EL (cell line): ENCODE measurements around the gene LPIN1.
"Not testable (repeated sequence)": the region's sequence is repeated elsewhere in the genome, so short reads cannot be mapped to it uniquely, and the experiment has no call there.

ENCODE experiments used
- DNase-seq: peaks from one replicate; pipeline ENCODE4 v3.0.0-alpha.2; 2016

LPIN1 gene

DNA sequence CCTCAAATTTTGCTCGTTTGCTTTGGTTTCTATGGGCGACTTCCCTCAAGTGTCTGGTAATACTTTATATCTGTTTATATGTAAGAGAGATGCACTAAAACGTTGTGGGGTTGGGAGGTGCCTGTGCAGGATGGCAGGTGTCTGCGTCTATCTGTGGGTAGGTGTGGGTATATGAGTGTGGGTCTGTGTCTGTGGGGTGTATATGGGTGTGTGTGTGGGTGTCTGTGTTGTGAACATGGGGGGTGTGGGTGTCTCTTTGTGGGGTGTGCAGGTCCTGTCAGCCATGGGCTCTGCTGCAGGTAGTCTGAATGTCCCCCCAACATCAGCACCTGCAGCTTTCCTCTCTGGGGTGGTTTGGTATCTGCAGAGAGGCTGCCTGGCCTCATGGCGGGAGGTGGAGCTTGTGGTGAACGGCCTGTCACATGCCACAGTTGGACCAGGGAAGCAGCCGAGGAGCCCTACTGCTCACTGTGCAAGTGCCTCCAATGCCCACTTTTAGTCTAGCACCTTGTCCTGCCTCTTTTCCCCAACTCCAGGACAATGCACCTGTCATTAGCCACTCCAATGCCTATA, 90.3 kb downstream of the LPIN1 start:
- no peak for DNase-seq

DNA sequence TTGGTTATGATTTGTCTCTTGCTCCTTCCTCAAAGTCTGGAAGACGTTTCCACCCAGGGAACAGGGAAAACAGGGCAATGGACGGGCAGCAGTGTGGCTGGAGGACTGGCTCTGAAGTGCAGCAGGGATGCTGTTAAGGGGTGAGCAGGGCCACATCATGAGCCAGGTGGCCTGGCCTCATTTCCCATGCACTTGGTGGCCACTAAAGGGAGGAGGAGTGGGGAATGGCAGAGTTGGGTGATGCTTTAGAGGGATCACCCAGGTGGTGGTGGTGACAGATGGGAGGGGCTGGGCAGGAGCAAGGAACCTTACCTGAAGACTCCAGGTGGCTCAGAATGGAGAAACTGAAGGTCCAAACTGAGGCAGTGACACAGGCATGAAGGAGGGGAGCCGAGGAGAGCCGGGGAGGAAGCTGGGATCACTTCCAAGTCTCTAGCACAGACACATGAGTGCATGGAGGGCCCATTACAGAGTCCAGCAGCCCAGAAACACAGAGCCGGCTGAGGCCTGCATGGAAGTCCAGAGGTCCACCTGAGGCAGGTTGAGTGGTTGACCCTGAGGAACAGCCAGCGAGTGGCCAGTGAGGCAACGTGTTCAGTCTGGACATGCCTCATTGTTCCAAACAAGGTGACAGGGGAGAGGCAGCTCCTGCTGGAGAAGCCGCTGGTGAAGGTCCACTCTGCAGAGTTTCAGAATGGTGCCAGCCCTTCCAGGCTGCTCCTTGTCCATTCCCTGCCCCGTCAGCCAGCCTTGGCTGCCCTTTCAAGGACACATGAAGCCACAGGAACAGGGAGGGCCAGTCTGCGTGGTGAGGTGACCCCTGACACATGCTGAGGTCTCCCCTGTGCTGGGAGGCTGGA, 91.7 kb downstream of the LPIN1 start:
- DNase-seq = no peak

- DNase-seq = no peak
Observed at GRCh38 chr2:11839916-11840315, 93.5 kb downstream of the LPIN1 start.

DNA sequence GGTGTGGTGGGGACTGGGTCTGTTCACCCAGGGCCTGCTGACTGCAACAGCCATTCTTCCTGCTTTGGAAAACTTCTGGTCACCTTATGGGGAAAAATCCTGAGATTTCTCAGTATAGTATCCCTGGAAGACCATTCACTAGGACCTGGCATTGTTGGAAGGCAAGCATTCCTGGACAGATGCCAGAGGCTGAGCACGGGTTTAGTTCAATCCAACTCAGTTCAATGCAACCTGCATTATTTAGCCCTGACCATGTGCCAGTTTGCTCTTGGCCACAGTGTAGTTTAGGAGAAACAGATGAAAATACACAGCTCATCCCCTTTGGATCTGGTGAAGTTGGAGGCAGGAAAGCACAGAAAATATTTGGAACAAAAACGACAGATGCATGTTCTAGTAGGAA, 95.9 kb downstream of the LPIN1 start:
- DNase-seq = no peak

DNA sequence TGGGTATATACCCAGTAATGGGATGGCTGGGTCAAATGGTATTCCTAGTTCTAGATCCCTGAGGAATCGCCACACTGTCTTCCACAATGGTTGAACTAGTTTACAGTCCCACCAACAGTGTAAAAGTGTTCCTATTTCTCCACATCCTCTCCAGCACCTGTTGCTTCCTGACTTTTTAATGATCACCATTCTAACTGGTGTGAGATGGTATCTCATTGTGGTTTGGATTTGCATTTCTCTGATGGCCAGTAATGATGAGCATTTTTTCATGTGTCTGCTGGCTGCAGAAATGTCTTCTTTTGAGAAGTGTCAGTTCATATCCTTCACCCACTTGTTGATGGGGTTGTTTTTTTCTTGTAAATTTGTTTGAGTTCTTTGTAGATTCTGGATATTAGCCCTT, 98.4 kb downstream of the LPIN1 start:
- not testable (repeated sequence) for DNase-seq

DNA sequence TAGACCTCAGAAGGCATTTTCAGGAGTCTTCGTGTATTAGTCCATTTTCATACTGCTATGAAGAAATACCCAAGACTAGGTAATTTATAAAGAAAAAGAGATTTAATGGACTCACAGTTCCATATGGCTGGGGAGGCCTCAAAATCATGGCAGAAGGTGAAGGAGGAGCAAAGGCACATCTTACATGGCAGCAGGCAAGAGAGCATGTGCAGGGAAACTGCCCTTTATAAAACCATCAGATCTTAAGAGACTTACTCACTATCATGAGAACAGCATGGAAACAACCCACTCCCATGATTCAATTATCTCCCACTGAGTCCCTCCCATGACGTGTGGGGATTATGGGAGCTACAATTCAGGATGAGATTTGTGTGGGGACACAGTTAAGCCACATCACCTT, 101.5 kb downstream of the LPIN1 start:
- DNase-seq = not testable (repeated sequence)

- DNase-seq = no peak
Observed at GRCh38 chr2:11850082-11850481, 103.7 kb downstream of the LPIN1 start.

DNA sequence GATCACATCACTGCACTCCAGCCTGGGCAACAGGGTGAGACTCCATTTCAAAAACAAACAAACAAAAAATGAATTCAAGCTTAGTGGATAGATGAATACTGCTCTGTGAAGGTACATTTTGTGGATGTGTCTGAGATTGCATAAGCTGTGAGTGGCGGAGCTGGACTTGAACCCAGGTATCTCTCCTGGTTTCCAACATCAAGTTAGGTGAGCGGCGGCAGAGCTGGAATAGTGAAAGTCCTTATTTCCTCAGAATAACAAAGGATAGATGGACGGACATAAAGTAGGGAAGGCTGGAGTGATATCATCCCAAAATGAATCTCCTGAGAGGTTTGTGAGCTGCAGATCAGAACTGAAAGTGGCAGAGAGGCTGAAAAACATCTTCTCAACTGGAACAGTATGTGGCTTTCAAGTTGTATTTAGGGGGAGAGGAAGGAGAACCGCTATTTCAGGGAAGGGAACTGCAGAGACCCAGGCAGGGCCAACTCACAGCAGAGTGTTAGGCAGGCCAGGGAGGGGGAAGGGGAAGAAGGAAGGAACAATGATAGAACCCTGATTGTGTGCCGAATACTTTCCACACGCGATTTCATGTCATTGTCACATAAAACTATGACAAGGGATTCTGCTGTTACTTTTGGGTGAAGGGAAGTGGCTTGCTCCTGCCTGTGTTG, 106.2 kb downstream of the LPIN1 start:
- no peak for DNase-seq

GRCh38 chr2:11853197-11853588, 106.8 kb downstream of the LPIN1 start:
- DNase-seq = no peak

- no peak for DNase-seq
Observed at GRCh38 chr2:11855064-11855760, 108.8 kb downstream of the LPIN1 start.

DNA sequence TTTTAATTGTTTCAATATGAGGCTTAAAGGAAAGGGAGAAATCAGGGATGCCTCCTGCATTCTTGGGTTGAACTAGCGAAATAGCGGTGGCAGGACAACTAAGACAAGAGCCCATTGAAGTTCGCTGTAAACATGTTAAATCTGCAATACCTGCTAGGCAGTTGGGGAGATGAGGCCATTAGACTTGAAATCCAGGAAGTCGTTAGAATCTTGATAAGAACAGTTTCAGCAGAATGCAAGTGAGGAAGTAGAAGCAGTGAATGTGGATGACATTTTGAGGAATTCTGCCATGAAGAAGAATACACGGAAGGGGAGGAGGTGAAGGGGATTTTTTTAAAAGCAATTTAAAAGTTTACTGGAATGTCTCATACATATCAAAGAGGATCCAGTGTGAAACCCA, 109.7 kb downstream of the LPIN1 start:
- DNase-seq = no peak

DNA sequence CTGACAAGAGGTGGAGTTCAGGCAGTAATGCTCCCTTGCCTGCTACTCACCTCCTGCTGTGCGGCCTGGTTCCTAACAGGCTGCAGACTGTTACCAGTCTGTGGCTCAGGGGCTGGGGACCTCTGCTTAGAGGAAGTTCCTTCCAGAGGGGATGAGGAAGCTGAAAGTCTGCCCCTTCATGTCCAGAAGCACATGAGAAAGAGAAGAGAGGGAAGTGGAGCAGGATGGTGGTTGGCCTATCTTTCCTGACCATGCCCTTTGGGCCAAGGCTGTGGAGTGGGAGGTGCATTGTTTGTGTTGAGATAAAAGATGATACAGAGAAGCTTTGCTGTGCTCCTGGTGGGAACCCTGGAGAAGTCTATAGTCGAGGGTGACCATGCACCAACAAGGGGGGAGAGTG, 112.5 kb downstream of the LPIN1 start:
- no peak for DNase-seq

DNA sequence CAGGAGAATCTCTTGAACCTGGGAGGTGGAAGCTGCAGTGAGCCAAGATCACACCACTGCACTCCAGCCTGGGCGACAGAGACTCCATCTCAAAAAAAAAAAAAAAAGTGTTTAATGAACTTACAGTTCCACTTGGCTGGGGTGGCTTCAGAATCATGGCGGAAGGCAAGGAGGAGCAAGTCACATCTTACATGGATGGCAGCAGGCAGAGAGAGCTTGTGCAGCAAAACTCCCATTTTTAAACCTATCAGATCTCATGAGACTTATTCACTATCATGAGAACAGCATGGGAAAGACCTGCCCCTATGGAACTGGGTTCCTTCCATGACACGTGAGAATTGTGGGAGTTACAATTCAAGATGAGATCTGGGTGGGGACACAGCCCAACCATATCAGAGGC, 113.5 kb downstream of the LPIN1 start:
- not testable (repeated sequence) for DNase-seq

DNA sequence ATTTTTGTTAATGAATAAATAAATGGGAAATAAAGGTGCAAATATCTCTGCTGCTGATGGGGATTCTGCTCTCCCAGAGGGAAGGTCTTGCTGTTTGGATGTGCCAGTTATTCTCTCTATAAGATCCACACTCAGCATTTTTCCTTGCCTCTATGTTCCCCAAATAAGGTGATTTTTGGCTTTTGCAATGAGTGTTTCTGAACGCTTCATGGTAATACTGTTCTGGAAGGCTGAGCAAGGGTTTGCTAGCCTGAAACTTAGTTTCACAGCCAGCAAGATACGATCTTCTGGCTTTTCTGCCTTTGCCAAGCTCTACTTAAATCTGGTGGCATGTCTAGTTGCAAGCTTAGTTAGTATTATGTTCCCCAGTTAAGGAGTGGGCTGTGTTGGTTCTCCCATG, 114.6 kb downstream of the LPIN1 start:
- no peak for DNase-seq

- no peak for DNase-seq
Observed at GRCh38 chr2:11862049-11862448, 115.6 kb downstream of the LPIN1 start.

DNA sequence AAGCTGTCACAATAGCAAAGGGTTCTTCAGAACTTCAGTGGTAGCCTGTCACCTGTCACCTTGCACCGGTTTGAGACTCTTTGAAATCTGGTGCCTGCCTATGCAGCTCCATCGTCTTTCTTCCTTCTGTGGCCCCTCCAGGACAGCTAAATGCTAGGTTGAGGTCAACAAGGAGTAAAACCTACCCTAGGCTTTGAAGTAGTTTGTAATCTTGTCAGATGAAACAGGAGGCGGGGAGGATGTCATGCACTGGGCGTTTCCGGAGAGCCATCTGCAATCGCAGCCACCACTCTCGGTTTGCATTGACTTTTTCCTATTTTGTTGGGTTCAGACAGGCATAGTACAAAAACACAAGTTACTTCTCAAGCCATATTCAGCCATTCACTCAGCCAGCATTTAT, 116.7 kb downstream of the LPIN1 start:
- DNase-seq = no peak

- peak; percentile 89 for DNase-seq
Observed at GRCh38 chr2:11863513-11864328, 117.3 kb downstream of the LPIN1 start.

GRCh38 chr2:11864724-11865123, 118.3 kb downstream of the LPIN1 start:
- DNase-seq = no peak

- DNase-seq = no peak
Observed at GRCh38 chr2:11865378-11865777, 118.9 kb downstream of the LPIN1 start.

- no peak for DNase-seq
Observed at GRCh38 chr2:11865805-11866204, 119.4 kb downstream of the LPIN1 start.

DNA sequence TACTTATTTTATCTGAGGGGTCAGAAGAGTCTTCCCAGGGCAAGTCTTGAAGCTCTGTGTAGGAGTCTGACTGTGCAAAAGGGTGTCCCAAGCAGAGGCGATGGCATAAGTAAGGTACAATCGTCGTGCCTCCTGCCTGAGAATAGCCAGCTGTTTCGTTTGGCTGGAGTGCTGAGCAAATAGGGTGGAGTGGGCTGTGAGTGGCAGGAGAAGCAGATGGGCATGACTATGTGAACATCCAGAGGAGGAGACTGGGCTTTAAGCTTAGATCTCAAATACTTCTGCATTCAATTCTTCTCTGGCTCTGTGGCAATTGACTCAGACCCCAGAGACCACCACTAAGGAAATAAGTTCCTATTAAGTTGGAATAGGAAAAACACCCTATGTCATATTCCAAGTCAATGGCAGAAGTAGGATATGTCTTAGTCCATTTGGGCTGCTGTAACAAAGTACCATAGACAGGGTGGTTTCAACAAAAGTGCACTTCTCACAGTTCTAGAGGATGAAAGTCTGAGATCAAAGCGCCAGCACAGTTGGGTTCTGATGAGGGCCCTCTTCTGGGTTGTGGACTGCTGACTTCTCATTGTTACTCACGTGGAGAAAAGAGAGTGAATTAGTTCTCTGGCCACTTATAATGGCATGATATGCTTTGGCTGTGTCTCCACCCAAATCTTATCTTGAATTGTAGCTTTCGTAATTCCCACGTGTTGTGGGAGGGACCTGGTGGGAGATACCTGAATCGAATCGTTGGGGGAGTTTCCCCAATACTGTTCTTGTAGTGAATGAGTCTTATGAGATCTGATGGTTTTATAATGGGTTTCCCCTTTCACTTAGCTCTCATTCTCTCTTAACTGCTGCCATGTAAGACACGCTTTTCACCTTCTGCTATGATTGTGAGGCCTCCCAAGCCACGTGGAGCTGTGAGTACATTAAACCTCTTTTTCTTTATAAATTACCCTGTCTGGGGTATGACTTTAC, 120.2 kb downstream of the LPIN1 start:
- DNase-seq = no peak
